ENCODE results near the gene POLR1H.
A peak's percentile ranks its signal among the peaks of the same experiment; 100 is the strongest.

GRCh38 chr6:30075790-30076732 is 15.0 kb downstream of the POLR1H start:
- TF ChIP-seq MAX (IDR thresholded peaks at IDR 0.05) = no peak
- TF ChIP-seq CTCF (IDR thresholded peaks at IDR 0.05) = peak; percentile 28; the same call in 1 of the 3 replicates
- TF ChIP-seq EP300 (IDR thresholded peaks at IDR 0.05) = no peak
- TF ChIP-seq MAZ (IDR thresholded peaks at IDR 0.05; ENCODE audit: borderline replicate concordance, low read depth, low read length) = no peak
- TF ChIP-seq KDM1A (IDR thresholded peaks at IDR 0.05; ENCODE audit: low read depth) = no peak
- TF ChIP-seq REST (IDR thresholded peaks at IDR 0.05) = no peak
